AG09309 (cell line): ENCODE measurements around the gene TNPO2.
"Not testable (repeated sequence)": the region's sequence is repeated elsewhere in the genome, so short reads cannot be mapped to it uniquely, and the experiment has no call there.

Experiments used
- DNase-seq: peaks from one replicate; pipeline ENCODE4 v3.0.0-alpha.2; 2010; ENCODE audit warnings: low read depth
- H3K4me3 ChIP-seq: 2 replicates; pipeline ENCODE4 v1.5.1; 2011; ENCODE audit warnings: mild to moderate bottlenecking, low read depth, low read length, moderate library complexity; ENCODE audit not compliant: control insufficient read depth
- CTCF ChIP-seq: IDR thresholded peaks from 2 replicates; pipeline ENCODE4 v1.5.1; 2011; ENCODE audit warnings: mild to moderate bottlenecking, low read depth, low read length, inconsistent platforms; ENCODE audit not compliant: insufficient read depth, control insufficient read depth; ENCODE audit errors: missing control alignments

TNPO2 gene

GRCh38 chr19:12720851-12721655 lies 2.7 kb downstream of the TNPO2 start:
- DNase-seq: no peak
- TF ChIP-seq CTCF: no peak
- peak overlapping the region; percentile 77 for H3K4me3 ChIP-seq

GRCh38 chr19:12720296-12720695 lies 3.4 kb downstream of the TNPO2 start:
- DNase-seq: no peak
- H3K4me3 ChIP-seq: peak overlapping the region; percentile 77
- no peak for TF ChIP-seq CTCF

GRCh38 chr19:12715929-12716328 lies 7.8 kb downstream of the TNPO2 start:
- no peak for TF ChIP-seq CTCF
- no peak overlapping the region for H3K4me3 ChIP-seq
- no peak for DNase-seq

- DNase-seq: no peak
- no peak for TF ChIP-seq CTCF
- H3K4me3 ChIP-seq: no peak overlapping the region
Observed at GRCh38 chr19:12715102-12715501, 8.6 kb downstream of the TNPO2 start.

GRCh38 chr19:12713304-12713703 lies 10.4 kb downstream of the TNPO2 start:
- H3K4me3 ChIP-seq: not testable (repeated sequence)

GRCh38 chr19:12712077-12712476 lies 11.7 kb downstream of the TNPO2 start:
- not testable (repeated sequence) for DNase-seq, H3K4me3 ChIP-seq

More at GRCh38 chr19:12713304-12713703, 10.4 kb downstream of the TNPO2 start:
- DNase-seq: not testable (repeated sequence)

GRCh38 chr19:12711187-12711586 lies 12.5 kb downstream of the TNPO2 start:
- no peak overlapping the region for H3K4me3 ChIP-seq
- DNase-seq: no peak
- TF ChIP-seq CTCF: no peak

- H3K4me3 ChIP-seq: no peak overlapping the region
- DNase-seq: no peak
- no peak for TF ChIP-seq CTCF
Observed at GRCh38 chr19:12708641-12709040, 15.1 kb downstream of the TNPO2 start.
